Endometrial microvascular endothelial cells (primary cell): ENCODE results near the gene SHE. TPM values are rescaled to one million over a fixed set of nuclear protein-coding genes. Genes with fewer than 3 reads are reported as not detected.

Source experiments
- in situ Hi-C: cut with HindIII; loops from 2 replicates; pipeline ENCODE4 v1.10.0; 2017; ENCODE audit warnings: low sequenced_read_pairs, low pct_unique_long_range_greater_than_20kb; ENCODE audit errors: inconsistent ontology term
- total RNA-seq: library from RNA; depleted of rRNA; stranded (reverse); fragments of >200 nt; gene quantifications from one replicate; pipeline ENCODE4 v1.2.3, GENCODE V29; 2015; ENCODE audit errors: inconsistent ontology term

Gene SHE
- total RNA-seq, 1 donor from 2014 or later: 24.9 TPM

- in situ Hi-C loops: no loop called here
These were observed 45.6 kb downstream of the SHE start for GRCh38 chr1:154456631-154457030.

- in situ Hi-C loops: no loop called here
These were observed 47.7 kb downstream of the SHE start for GRCh38 chr1:154454386-154455120.

GRCh38 chr1:154453574-154454352, 48.4 kb downstream of the SHE start:
- in situ Hi-C loops: no loop called here

GRCh38 chr1:154453161-154453560, 49.1 kb downstream of the SHE start:
- in situ Hi-C loops: no loop called here

DNA sequence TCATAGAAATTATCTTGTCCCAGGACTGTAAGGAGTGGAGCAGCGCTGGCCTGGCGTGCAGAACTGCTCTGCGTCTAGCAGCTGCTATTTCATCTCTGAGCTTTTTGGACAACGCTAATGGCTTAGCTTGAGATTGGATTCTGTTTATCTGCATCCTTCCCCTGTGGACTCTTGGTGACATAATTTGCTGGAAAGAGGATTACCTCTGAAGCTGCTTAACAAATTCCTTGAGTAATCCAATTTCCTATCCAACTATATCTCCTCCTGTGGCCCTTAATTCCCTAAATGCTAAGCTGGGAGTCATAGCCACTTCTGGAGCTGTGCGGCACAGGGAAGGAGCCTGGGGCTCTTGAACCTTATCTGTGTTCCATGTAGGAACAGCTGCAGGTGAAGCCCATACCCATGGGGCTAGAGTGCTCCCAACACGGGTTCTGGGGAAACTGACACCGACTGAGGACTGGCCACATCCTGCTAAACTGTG, 53.8 kb downstream of the SHE start:
- in situ Hi-C loops: no loop called here

GRCh38 chr1:154446789-154447188, 55.4 kb downstream of the SHE start:
- in situ Hi-C loops: no loop called here

DNA sequence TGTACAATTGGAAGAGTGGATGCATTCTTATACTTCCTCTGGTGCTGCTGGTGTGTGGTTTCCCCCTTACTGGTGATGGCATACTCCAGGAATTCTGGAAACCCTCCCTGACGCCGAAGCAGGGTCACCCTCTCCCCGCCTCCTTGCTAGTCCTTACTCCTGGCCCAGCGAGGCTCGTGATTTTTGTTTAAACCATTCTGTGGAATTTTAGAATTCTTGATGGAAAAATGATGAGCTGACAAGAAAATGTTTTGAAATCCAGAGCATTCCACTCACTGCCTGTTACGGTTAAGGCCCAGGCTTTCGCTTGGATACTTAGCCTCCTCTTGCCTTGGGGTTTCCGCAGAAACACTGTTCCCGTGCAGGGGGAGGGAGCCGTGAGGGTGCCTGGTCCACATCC, 55.9 kb downstream of the SHE start:
- in situ Hi-C loops: no loop called here

DNA sequence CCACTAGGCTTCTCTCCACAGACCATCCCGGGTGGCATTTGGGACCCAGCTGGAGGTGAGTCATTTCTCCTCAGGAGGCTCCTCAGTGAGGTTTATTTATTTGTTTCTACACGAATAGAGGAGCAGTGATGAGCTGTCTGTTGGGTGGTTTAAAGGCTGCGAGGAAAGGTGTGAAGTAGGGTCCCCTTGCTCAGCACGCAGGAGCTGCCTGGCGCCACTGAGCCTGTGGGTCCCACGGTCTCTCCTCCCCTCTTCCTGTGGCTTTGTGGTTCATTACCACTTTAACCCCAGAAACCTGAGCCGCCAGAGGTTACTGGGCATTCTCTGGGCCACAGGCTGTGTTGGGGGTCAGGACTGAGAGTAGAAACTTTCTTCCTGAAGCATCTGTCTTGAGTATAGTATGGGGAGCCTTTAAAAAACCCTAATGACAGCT, 57.2 kb downstream of the SHE start:
- in situ Hi-C loops: no loop called here

GRCh38 chr1:154443274-154444013, 58.8 kb downstream of the SHE start:
- in situ Hi-C loops: no loop called here

DNA sequence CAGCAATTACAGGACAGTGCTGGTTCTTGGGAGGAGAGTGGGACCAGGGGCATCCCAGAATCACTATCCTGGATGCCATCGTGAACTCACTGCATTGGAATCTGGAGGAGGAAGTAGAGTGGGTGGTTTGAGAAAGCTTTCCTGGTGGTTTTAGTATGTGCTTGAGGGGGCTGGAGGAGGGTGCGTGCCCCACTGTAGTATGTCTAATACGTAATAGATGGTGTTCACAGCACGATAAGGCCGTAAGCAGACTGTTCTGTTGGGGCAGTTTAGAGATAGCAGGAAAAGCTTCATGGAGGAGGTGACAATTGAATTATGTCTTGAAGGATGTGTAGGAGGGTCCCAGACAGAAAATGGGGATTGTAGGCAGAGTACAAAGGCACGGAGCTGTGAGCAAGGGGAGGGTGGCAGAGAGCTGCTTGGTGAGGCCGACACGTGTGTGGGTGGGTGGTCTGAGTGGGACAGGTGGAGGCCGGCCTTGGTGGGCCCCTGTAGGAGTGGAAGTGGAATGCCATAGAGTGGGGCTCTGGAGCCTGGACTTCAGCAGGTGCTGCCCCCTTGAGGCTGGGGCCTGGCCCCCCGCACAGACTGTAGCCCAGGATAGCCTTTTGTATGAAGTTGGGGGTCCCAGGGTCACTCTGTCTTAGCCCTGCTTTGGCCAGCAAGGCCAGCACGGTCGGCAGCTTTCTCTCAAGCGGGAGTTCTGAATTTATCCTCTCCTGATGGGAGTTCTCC, 60.0 kb downstream of the SHE start:
- in situ Hi-C loops: no loop called here

GRCh38 chr1:154441241-154441888, 60.8 kb downstream of the SHE start:
- in situ Hi-C loops: no loop called here

DNA sequence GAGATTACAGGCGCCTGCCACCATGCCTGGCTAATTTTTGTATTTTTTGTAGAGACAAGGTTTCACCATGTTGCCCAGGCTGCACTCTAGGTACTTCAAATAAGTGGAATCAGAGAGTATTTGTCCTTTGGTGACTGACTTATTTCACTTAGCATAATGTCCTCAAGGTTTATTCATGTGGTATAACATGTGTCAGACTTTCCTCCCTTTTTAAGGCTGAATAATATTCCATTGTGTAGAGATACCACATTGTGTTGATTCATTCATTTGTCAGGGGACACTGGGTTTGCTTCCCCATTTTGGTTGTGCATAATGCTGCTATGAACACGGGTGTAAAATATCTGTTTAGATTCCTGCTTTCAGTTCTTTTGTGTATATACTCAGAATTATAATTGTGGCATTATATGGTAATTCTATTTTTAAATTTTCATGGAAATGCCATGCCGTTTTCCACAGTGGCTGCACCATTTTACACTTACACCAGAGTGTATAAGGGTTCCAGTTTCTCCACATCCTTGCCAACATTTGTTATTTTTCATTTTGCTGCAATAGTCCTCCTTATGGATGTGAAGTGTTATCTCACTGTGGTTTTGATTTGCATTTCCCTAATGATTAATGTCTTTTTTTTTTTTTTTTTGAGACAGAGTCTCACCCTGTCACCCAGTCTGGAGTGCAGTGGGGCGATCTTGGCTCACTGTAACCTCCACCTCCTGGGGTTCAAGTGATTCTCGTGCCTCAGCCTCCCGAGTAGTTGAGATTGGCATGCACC, 62.0 kb downstream of the SHE start:
- in situ Hi-C loops: no loop called here

DNA sequence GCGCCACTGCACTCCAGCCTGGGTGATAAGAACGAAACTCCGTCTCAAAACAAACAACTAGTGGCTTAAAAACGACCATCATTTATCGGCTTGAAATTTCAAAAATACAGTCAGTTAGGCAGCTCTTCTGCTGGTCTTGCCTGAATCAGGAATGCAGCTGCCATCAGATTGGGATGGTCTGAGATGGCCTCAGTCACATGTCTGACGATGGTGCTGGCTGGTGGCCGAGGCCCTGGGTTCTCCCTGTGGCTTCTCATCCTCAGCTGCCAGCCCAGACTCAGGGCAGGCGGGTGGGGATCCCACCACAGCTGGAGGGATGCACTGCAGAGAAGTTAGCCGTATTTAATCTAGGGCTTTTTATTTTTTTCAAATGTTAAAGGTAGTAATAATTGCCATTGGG, 65.8 kb downstream of the SHE start:
- in situ Hi-C loops: no loop called here

- in situ Hi-C loops: no loop called here
These were observed 66.5 kb downstream of the SHE start for GRCh38 chr1:154435599-154436200.

DNA sequence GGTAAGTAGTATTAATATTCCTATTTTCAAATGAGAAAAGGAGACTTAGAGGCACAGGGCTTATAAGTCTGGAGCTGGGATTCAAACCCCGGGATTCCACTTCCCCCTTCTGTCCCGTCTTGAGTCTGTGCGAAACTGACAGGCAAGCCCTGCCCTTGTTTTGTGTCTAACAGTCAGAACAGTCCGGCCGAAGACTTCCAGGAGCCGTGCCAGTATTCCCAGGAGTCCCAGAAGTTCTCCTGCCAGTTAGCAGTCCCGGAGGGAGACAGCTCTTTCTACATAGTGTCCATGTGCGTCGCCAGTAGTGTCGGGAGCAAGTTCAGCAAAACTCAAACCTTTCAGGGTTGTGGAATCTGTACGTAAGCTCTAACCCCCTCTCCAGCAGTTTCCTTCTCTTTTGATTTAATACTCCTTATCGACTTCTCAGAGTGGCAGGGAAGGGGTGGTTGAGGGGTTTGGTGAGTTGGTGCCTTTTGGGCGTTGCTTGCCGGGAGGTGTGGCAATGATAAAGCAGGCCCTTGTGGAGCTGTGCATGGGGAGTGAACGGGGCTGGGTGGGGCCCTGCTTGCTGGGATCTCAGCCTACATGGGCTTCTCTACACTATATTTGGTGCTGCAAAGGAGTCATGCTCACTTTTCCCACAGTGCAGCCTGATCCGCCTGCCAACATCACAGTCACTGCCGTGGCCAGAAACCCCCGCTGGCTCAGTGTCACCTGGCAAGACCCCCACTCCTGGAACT, 67.7 kb downstream of the SHE start:
- in situ Hi-C loops: no loop called here

- in situ Hi-C loops: no loop called here
These were observed 68.9 kb downstream of the SHE start for GRCh38 chr1:154433161-154433764.
